ENCODE data around the gene SNX18. TPM values are rescaled to one million over a fixed set of nuclear protein-coding genes. Genes with fewer than 3 reads are reported as not detected.

SNX18 gene
- total RNA-seq, 1 experiment from 2014 or later, result 16.0 TPM

- DNase-seq (ENCODE audit: low read depth, low spot score) (no peak), ATAC-seq (no peak)
- H3K9me2 ChIP-seq (ENCODE audit: insufficient read depth), result no peaks in the 10 kb centered on the region
- no peak overlapping the region for H3K27ac ChIP-seq (ENCODE audit: low read depth, low read length)
- H3K27me3 ChIP-seq (ENCODE audit: insufficient read depth, low read length), result no peaks in the 10 kb centered on the region
- ChIA-PET POLR2A (no interaction called here), CTCF (no interaction called here), RAD21 (ENCODE audit: low non-redundant PET in 1 of 2, low total read pairs in 2 of 2, uncharacterized antibody in 2 of 2, unreplicated experiment in 2 of 2) (no interaction called here)
- TF ChIP-seq YY1 (IDR thresholded peaks at IDR 0.05; ENCODE audit: extremely low read depth, insufficient replicate concordance, low read depth, low read length) (no peak), REST (IDR thresholded peaks at IDR 0.05; ENCODE audit: low read depth) (no peak), JUND (IDR thresholded peaks at IDR 0.05) (no peak), RAD21 (IDR thresholded peaks at IDR 0.05; ENCODE audit: low read depth) (no peak), ZNF274 (IDR thresholded peaks at IDR 0.05; ENCODE audit: low read depth, low read length) (no peak), EZH2phosphoT487 (IDR thresholded peaks at IDR 0.05; ENCODE audit: borderline replicate concordance) (no peak), CEBPB (IDR thresholded peaks at IDR 0.05; ENCODE audit: low read depth) (no peak)
- TF ChIP-seq, protein P1, sequence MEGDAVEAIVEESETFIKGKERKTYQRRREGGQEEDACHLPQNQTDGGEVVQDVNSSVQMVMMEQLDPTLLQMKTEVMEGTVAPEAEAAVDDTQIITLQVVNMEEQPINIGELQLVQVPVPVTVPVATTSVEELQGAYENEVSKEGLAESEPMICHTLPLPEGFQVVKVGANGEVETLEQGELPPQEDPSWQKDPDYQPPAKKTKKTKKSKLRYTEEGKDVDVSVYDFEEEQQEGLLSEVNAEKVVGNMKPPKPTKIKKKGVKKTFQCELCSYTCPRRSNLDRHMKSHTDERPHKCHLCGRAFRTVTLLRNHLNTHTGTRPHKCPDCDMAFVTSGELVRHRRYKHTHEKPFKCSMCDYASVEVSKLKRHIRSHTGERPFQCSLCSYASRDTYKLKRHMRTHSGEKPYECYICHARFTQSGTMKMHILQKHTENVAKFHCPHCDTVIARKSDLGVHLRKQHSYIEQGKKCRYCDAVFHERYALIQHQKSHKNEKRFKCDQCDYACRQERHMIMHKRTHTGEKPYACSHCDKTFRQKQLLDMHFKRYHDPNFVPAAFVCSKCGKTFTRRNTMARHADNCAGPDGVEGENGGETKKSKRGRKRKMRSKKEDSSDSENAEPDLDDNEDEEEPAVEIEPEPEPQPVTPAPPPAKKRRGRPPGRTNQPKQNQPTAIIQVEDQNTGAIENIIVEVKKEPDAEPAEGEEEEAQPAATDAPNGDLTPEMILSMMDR (IDR thresholded peaks at IDR 0.05 in 2 of 3, conservative IDR thresholded peaks at IDR 0.05 in 1 of 3; ENCODE audit: borderline replicate concordance in 1 of 3, insufficient read depth in 1 of 3, low read depth in 2 of 3, low read length in 2 of 3), result no peak
- TF ChIP-seq, protein P2, sequence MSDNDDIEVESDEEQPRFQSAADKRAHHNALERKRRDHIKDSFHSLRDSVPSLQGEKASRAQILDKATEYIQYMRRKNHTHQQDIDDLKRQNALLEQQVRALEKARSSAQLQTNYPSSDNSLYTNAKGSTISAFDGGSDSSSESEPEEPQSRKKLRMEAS (IDR thresholded peaks at IDR 0.05), result no peak
- H3K4me2 ChIP-seq (ENCODE audit: low read length), result no peak overlapping the region
- H3K4me1 ChIP-seq (ENCODE audit: control insufficient read depth in 1 of 2, insufficient read depth in 2 of 2, low read length in 2 of 2), result peaks cover 9 to 10% of the 10 kb centered on the region in 2 experiments
- intact Hi-C loops (cut with micrococcal nuclease), result no loop called here
- peaks cover 56% of the 10 kb centered on the region for H3K79me2 ChIP-seq (ENCODE audit: insufficient read depth, low read length)
- H4K20me1 ChIP-seq (ENCODE audit: insufficient read depth), result peaks cover 14% of the 10 kb centered on the region; the same call in 1 of the 2 replicates
- H2AFZ ChIP-seq (ENCODE audit: low read depth, low read length, poor library complexity, severe bottlenecking), result no peak overlapping the region
- H3K4me3 ChIP-seq (replicated peaks in 1 of 2; ENCODE audit: low read depth in 1 of 2, low read length in 2 of 2), result no peak overlapping the region
- no peak overlapping the region for H3K9ac ChIP-seq (ENCODE audit: low read length)
- no peaks in the 10 kb centered on the region for H3K9me3 ChIP-seq (ENCODE audit: control insufficient read depth in 1 of 2, insufficient read depth in 1 of 2, low read depth in 1 of 2, low read length in 2 of 2)
- H3K36me3 ChIP-seq (ENCODE audit: control insufficient read depth in 1 of 2, insufficient read depth in 2 of 2, low read length in 2 of 2), result 0 out of 4 replicates have a peak, but pooled peaks cover 0 to 10% of the 10 kb centered on the region in 2 experiments
- no TSS peak for BruUV-seq (replicated peaks)
These were observed 8.1 kb downstream of the SNX18 start for GRCh38 chr5:54525692-54526091.
